Prostate gland (tissue), 2 donors: ENCODE data around the gene CYP2C18. TPM values are rescaled to one million over a fixed set of nuclear protein-coding genes. Genes with fewer than 3 reads are reported as not detected.
"Not testable (repeated sequence)": the region's sequence is repeated elsewhere in the genome, so short reads cannot be mapped to it uniquely, and the experiment has no call there.

Experiments used
- DNase-seq: peaks from one replicate; pipeline ENCODE4 v3.0.0-alpha.2; 2019; ENCODE audit warnings: low spot score
- H3K27ac ChIP-seq, 2 donors: fragments of 200-600 bp; sonication (generic); 2 replicates each; pipeline ENCODE4 v1.5.1; 2017 to 2019
- H3K27me3 ChIP-seq: fragments of 200-600 bp; sonication (generic); replicated peaks from 2 replicates; pipeline ENCODE4 v1.5.1; 2019; ENCODE audit not compliant: insufficient read depth
- H3K36me3 ChIP-seq, 2 donors: fragments of 200-600 bp; sonication (generic); 1 replicate in 1 of 2; 2 replicates in 1 of 2; pipeline versions ENCODE4 v1.5.1 to v1.8.1; 2017 to 2019
- H3K4me1 ChIP-seq: fragments of 200-600 bp; sonication (generic); replicated peaks from 2 replicates; pipeline ENCODE4 v1.5.1; 2019
- H3K4me3 ChIP-seq, 2 donors: fragments of 200-600 bp; sonication (generic); 2 replicates each; pipeline ENCODE4 v1.5.1; 2017 to 2019
- H3K9me3 ChIP-seq: fragments of 200-600 bp; sonication (generic); 2 replicates; pipeline ENCODE4 v1.5.1; 2017
- CTCF ChIP-seq, 4 experiments: fragments of 200-600 bp in 2 of 4; fragments of 450-650 bp in 2 of 4; sonication (generic) in 2 of 4; IDR thresholded peaks; 1 replicate in 3 of 4; 2 replicates in 1 of 4; pipeline ENCODE4 v1.5.1; 2016 to 2019; ENCODE audit warnings: antibody characterized with exemption in 4 of 4, mild to moderate bottlenecking in 2 of 4, moderate library complexity in 2 of 4
- POLR2A ChIP-seq: fragments of 450-650 bp; IDR thresholded peaks from one replicate; pipeline ENCODE4 v1.6.1; 2016; ENCODE audit warnings: antibody characterized with exemption, mild to moderate bottlenecking
- POLR2AphosphoS5 ChIP-seq: sonication (generic); formaldehyde crosslinking; IDR thresholded peaks from one replicate; pipeline ENCODE4 v1.6.1; 2017; ENCODE audit warnings: antibody characterized with exemption
- WGBS: methylation state at CpG from one replicate; pipeline ENCODE4 v1.1.5; 2018; 5-methylcytosine and 5-hydroxymethylcytosine counted together
- intact Hi-C: fragments of 100-400 bp; cut with DNase I; formaldehyde crosslinking; loops from one replicate; pipeline ENCODE4 v1.14.2; 2022
- total RNA-seq, 2 donors: library from RNA; depleted of rRNA; stranded (reverse); fragments of >200 nt; gene quantifications; one replicate each; pipeline ENCODE4 v1.1.0, GENCODE V29; 2016

CYP2C18 gene
- total RNA-seq, 2 donors from 2014 or later = not detected

- no peak within 1 kb of the TSS for H3K27ac ChIP-seq
- H3K9me3 ChIP-seq = no peaks in the 10 kb centered on the region
- no peaks in the 10 kb centered on the region for H3K4me1 ChIP-seq
- H3K36me3 ChIP-seq = no peaks in the 10 kb centered on the region
- intact Hi-C loops = no loop called here
- DNase-seq = no peak
- TF ChIP-seq POLR2AphosphoS5 = no peak
- no peak for TF ChIP-seq CTCF (IDR thresholded peaks at IDR 0.05)
- no peak for TF ChIP-seq POLR2A
- H3K4me3 ChIP-seq = no peak within 1 kb of the TSS
- no peaks in the 10 kb centered on the region for H3K27me3 ChIP-seq
- 63% methylated on average over 3 of the region's 3 CpGs for WGBS
These were observed 78.9 kb downstream of the CYP2C18 start, which contains the start of gene CYP2C19 for GRCh38 chr10:94762393-94762792. Gene CYP2C19 (plus strand): TSS chr10:94762681. CDS start chr10:94762706, 25 bp downstream.

DNA sequence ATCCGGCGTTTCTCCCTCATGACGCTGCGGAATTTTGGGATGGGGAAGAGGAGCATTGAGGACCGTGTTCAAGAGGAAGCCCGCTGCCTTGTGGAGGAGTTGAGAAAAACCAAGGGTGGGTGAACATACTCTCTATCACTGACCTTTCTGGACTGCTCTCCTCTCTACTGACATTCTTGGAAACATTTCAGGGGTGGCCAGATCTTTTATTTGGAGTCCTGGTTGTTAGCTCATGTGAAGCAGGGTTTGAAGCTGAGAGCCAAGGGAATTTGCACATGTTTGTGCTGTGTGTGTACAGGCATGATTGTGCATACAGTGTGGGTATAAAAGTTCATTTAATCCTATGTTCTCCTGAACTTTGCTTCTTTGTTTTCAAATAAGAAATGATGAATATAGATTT is 91.9 kb downstream of the CYP2C18 start:
- H3K27ac ChIP-seq, H3K27me3 ChIP-seq, H3K4me1 ChIP-seq, H3K4me3 ChIP-seq, DNase-seq, intact Hi-C loops, H3K9me3 ChIP-seq, H3K36me3 ChIP-seq: not testable (repeated sequence)
- 96% methylated on average over 6 of the region's 6 CpGs for WGBS

- WGBS = 50% methylated on average over 5 of the region's 5 CpGs
- H3K27me3 ChIP-seq = no peaks in the 10 kb centered on the region
- intact Hi-C loops = no loop called here
- no peak overlapping the region for H3K4me3 ChIP-seq
- H3K36me3 ChIP-seq = no peaks in the 10 kb centered on the region
- H3K9me3 ChIP-seq = no peaks in the 10 kb centered on the region
- TF ChIP-seq CTCF (IDR thresholded peaks at IDR 0.05) (no peak), POLR2AphosphoS5 (no peak), POLR2A (no peak)
- no peak overlapping the region for H3K27ac ChIP-seq
- DNase-seq = no peak
- no peaks in the 10 kb centered on the region for H3K4me1 ChIP-seq
These were observed 94.4 kb downstream of the CYP2C18 start for GRCh38 chr10:94777886-94778458.

- no peak for DNase-seq
- H3K27ac ChIP-seq = no peak overlapping the region
- no peaks in the 10 kb centered on the region for H3K27me3 ChIP-seq
- TF ChIP-seq CTCF (IDR thresholded peaks at IDR 0.05) (no peak), POLR2AphosphoS5 (no peak), POLR2A (no peak)
- H3K4me1 ChIP-seq = no peaks in the 10 kb centered on the region
- H3K9me3 ChIP-seq = no peaks in the 10 kb centered on the region
- intact Hi-C loops = no loop called here
- no peaks in the 10 kb centered on the region for H3K36me3 ChIP-seq
- 83% methylated on average over 1 of the region's 1 CpG for WGBS
- no peak overlapping the region for H3K4me3 ChIP-seq
These were observed 97.3 kb downstream of the CYP2C18 start for GRCh38 chr10:94780844-94781243.

- Histone ChIP-seq H3K27me3 (no peaks in the 10 kb centered on the region), H3K4me1 (no peaks in the 10 kb centered on the region), H3K9me3 (no peaks in the 10 kb centered on the region), H3K4me3 (no peak overlapping the region), H3K27ac (no peak overlapping the region), H3K36me3 (no peaks in the 10 kb centered on the region)
- TF ChIP-seq POLR2A = no peak
- intact Hi-C loops = no loop called here
- DNase-seq = no peak
These were observed 100.7 kb downstream of the CYP2C18 start for GRCh38 chr10:94784256-94784655.

GRCh38 chr10:94785211-94785610 is 101.7 kb downstream of the CYP2C18 start:
- Histone ChIP-seq H3K4me3 (no peak overlapping the region), H3K4me1 (no peaks in the 10 kb centered on the region), H3K27ac (no peak overlapping the region), H3K27me3 (no peaks in the 10 kb centered on the region), H3K9me3 (no peaks in the 10 kb centered on the region), H3K36me3 (no peaks in the 10 kb centered on the region)
- no peak for DNase-seq
- TF ChIP-seq POLR2A = no peak
- TF ChIP-seq CTCF (IDR thresholded peaks at IDR 0.05) = no peak
- no peak for TF ChIP-seq POLR2AphosphoS5
- 76% methylated on average over 2 of the region's 2 CpGs for WGBS
- intact Hi-C loops = no loop called here
